ENCODE results near the gene IPPK. TPM values are rescaled to one million over a fixed set of nuclear protein-coding genes. Genes with fewer than 3 reads are reported as not detected.
A peak's percentile ranks its signal among the peaks of the same experiment; 100 is the strongest.

Gene IPPK
- total and polyA plus RNA-seq, 10 donors, result 6.1 to 14.6 (median 11.5) TPM

GRCh38 chr9:92655366-92655765 lies 14.6 kb downstream of the IPPK start:
- H3K4me3 ChIP-seq, result no peak overlapping the region
- no peaks in the 10 kb centered on the region for H3K9me3 ChIP-seq
- 76 to 96% (median 91%) methylated on average over 4 to 7 of the region's 7 CpGs for WGBS, 5 donors
- H3K4me1 ChIP-seq, result peaks cover 0 to 43% (median 16%) of the 10 kb centered on the region in 6 donors
- H3K27me3 ChIP-seq (replicated peaks in 1 of 7), result no peaks in the 10 kb centered on the region
- intact Hi-C loops (cut with DNase I; ENCODE audit: low total_unique reads), result no loop called here
- TF ChIP-seq POLR2AphosphoS5 (IDR thresholded peaks at IDR 0.05) (no peak), POLR2A (IDR thresholded peaks at IDR 0.05) (no peak)
- TF ChIP-seq, protein P1, sequence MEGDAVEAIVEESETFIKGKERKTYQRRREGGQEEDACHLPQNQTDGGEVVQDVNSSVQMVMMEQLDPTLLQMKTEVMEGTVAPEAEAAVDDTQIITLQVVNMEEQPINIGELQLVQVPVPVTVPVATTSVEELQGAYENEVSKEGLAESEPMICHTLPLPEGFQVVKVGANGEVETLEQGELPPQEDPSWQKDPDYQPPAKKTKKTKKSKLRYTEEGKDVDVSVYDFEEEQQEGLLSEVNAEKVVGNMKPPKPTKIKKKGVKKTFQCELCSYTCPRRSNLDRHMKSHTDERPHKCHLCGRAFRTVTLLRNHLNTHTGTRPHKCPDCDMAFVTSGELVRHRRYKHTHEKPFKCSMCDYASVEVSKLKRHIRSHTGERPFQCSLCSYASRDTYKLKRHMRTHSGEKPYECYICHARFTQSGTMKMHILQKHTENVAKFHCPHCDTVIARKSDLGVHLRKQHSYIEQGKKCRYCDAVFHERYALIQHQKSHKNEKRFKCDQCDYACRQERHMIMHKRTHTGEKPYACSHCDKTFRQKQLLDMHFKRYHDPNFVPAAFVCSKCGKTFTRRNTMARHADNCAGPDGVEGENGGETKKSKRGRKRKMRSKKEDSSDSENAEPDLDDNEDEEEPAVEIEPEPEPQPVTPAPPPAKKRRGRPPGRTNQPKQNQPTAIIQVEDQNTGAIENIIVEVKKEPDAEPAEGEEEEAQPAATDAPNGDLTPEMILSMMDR (IDR thresholded peaks at IDR 0.05 in 8 of 11, conservative IDR thresholded peaks at IDR 0.05 in 3 of 11), result no peak
- peak overlapping the region in 4 of 8 donors; percentile 21 to 43 (median 29) for H3K27ac ChIP-seq
- no peak for DNase-seq
- H3K36me3 ChIP-seq, result peaks cover 0 to 84% (median 56%) of the 10 kb centered on the region in 6 donors

GRCh38 chr9:92654481-92655301 lies 15.2 kb downstream of the IPPK start:
- TF ChIP-seq, protein P1 (IDR thresholded peaks at IDR 0.05 in 8 of 11, conservative IDR thresholded peaks at IDR 0.05 in 3 of 11), result no peak
- TF ChIP-seq POLR2AphosphoS5 (IDR thresholded peaks at IDR 0.05), result peak in 1 of 3 donors; percentile 52
- H3K27ac ChIP-seq, result peak overlapping the region in 5 of 8 donors; percentile 7 to 43 (median 26)
- no peaks in the 10 kb centered on the region for H3K9me3 ChIP-seq
- intact Hi-C loops (cut with DNase I; ENCODE audit: low total_unique reads), result no loop called here
- peaks cover 0 to 91% (median 61%) of the 10 kb centered on the region in 6 donors for H3K36me3 ChIP-seq
- DNase-seq, result peak; percentile 73
- no peaks in the 10 kb centered on the region for H3K27me3 ChIP-seq (replicated peaks in 1 of 7)
- WGBS, 5 donors, result 84 to 89% (median 86%) methylated on average over 16 to 19 of the region's 19 CpGs
- H3K4me3 ChIP-seq, result no peak overlapping the region
- H3K4me1 ChIP-seq, result peaks cover 0 to 43% (median 16%) of the 10 kb centered on the region in 6 donors

DNA sequence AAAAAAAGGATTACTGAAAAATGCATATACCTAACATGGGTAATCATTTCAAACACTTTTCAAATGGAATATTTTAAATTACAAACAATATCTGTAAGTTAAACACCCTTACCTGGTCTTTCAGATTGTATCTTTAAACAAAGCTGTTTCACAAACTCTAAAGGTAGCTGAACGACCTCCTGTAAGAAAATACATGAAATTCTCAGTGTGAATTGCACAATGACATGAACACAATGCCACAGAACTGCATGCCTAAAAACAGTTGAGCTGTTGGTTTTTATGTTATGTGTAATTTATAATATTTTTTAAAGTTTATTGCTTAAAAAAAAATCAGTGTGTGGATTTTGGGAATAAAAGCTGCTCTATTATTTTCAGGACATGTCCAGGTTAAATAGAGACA lies 17.5 kb downstream of the IPPK start:
- no peak overlapping the region for H3K27ac ChIP-seq
- intact Hi-C loops (cut with DNase I; ENCODE audit: low total_unique reads), result no loop called here
- H3K27me3 ChIP-seq (replicated peaks in 1 of 7), result no peaks in the 10 kb centered on the region
- DNase-seq, result no peak
- H3K4me1 ChIP-seq, result peaks cover 0 to 29% (median 7%) of the 10 kb centered on the region in 6 donors
- 44 to 78% (median 67%) methylated on average over 1 of the region's 1 CpG for WGBS, 5 donors
- H3K9me3 ChIP-seq, result no peaks in the 10 kb centered on the region
- peaks cover 5 to 100% (median 71%) of the 10 kb centered on the region in 6 donors for H3K36me3 ChIP-seq
- TF ChIP-seq POLR2AphosphoS5 (IDR thresholded peaks at IDR 0.05) (no peak), POLR2A (IDR thresholded peaks at IDR 0.05) (no peak)
- TF ChIP-seq, protein P1 (IDR thresholded peaks at IDR 0.05 in 8 of 11, conservative IDR thresholded peaks at IDR 0.05 in 3 of 11), result no peak
- no peak overlapping the region for H3K4me3 ChIP-seq
